GM18907 (cell line): ENCODE results near the gene CP.
"Not testable (repeated sequence)": the region's sequence is repeated elsewhere in the genome, so short reads cannot be mapped to it uniquely, and the experiment has no call there.

Source experiments
- ATAC-seq: cut with Tn5 transposase; IDR thresholded peaks from one replicate; pipeline ENCODE4 v1.9.1; 2021; ENCODE audit warnings: mild to moderate bottlenecking, moderate library complexity; ENCODE audit not compliant: unreplicated experiment

Gene CP

GRCh38 chr3:149221783-149222517 is at the start of gene CP:
TSS of gene CP (minus strand) at chr3:149221829. CDS start at chr3:149221792, 37 bp downstream.
- ATAC-seq = no peak

GRCh38 chr3:149270180-149270579 is 48.6 kb upstream of the CP start:
- ATAC-seq = no peak

GRCh38 chr3:149269687-149270086 is 48.1 kb upstream of the CP start:
- no peak for ATAC-seq

GRCh38 chr3:149267565-149267964 is 45.9 kb upstream of the CP start:
- ATAC-seq = peak; percentile 68

- ATAC-seq = no peak
Observed at GRCh38 chr3:149266736-149267135, 45.1 kb upstream of the CP start.

GRCh38 chr3:149263856-149264255 is 42.2 kb upstream of the CP start:
- ATAC-seq = no peak

- ATAC-seq = no peak
Observed at GRCh38 chr3:149258714-149259113, 37.1 kb upstream of the CP start.

- ATAC-seq = no peak
Observed at GRCh38 chr3:149258298-149258697, 36.7 kb upstream of the CP start.

- no peak for ATAC-seq
Observed at GRCh38 chr3:149252272-149252671, 30.6 kb upstream of the CP start.

GRCh38 chr3:149251186-149251585 is 29.6 kb upstream of the CP start:
- ATAC-seq = no peak

GRCh38 chr3:149247929-149248691 is 26.5 kb upstream of the CP start:
- peak; percentile 72 for ATAC-seq

- no peak for ATAC-seq
Observed at GRCh38 chr3:149247008-149247710, 25.5 kb upstream of the CP start.

GRCh38 chr3:149245738-149246451 is 24.3 kb upstream of the CP start:
- ATAC-seq = peak; percentile 80

GRCh38 chr3:149243540-149243939 is 21.9 kb upstream of the CP start:
- peak; percentile 45 for ATAC-seq

- no peak for ATAC-seq
Observed at GRCh38 chr3:149239357-149239936, 17.8 kb upstream of the CP start.

- not testable (repeated sequence) for ATAC-seq
Observed at GRCh38 chr3:149238268-149238667, 16.6 kb upstream of the CP start.

GRCh38 chr3:149235599-149236424 is 14.2 kb upstream of the CP start:
- ATAC-seq = no peak

- no peak for ATAC-seq
Observed at GRCh38 chr3:149234671-149235245, 13.1 kb upstream of the CP start.

GRCh38 chr3:149233323-149233722 is 11.7 kb upstream of the CP start:
- no peak for ATAC-seq
